ENCODE results near the gene NCLN. TPM values are rescaled to one million over a fixed set of nuclear protein-coding genes. Genes with fewer than 3 reads are reported as not detected.
"Not testable (repeated sequence)": the region's sequence is repeated elsewhere in the genome, so short reads cannot be mapped to it uniquely, and the experiment has no call there.

Gene NCLN
- total and polyA plus RNA-seq, 9 of the 15 experiments (the other 6 are each of a cell fraction or from before 2014, with no cell fraction given) = 3.8 to 126 (median 39.6) TPM

DNA sequence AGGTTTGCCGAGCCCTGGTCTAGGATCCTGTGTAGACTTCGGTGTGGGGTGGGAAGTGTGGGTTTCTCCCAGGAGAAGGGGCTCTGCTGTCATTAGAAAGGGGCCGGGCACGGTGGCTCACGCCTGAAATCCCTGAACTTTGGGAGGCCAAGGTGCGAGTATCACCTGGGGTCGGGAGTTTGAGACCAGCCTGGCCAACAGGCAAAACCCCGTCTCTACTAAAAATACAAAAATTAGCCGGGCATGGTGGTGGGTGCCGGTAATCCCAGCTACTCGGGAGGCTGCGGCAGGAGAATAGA, 6.0 kb downstream of the NCLN start:
- FAIRE-seq; in situ Hi-C loops (cut with MboI); H3K4me3 ChIP-seq; ATAC-seq; CTCF ChIA-PET (ENCODE audit: low intra/inter-chr PET ratio); intact Hi-C loops (cut with micrococcal nuclease); H3K9me3 ChIP-seq (replicated peaks; ENCODE audit: control insufficient read depth, insufficient read depth, low read depth, low read length); H3K27ac ChIP-seq (ENCODE audit: extremely low read depth, low read depth, low read length); H2AFZ ChIP-seq (ENCODE audit: low read depth, low read length); H3K4me2 ChIP-seq (ENCODE audit: insufficient read depth, low read length); DNase-seq (ENCODE audit: extremely low read depth in 1 of 4, low spot score in 3 of 4); H3K9me1 ChIP-seq (ENCODE audit: control insufficient read depth, insufficient read depth, low read length); BruUV-seq (replicated peaks); H3K27me3 ChIP-seq (ENCODE audit: control insufficient read depth in 2 of 2, insufficient read depth in 2 of 2, low read length in 2 of 2): not testable (repeated sequence)
- POLR2A ChIA-PET = interaction anchor here (1.2 kb wide), 1 partner anchor 12 kb away, joined by 4 read pairs; no protein-coding TSS in a partner anchor
- peaks cover 30% of the 10 kb centered on the region; the same call in 1 of the 2 replicates for H4K20me1 ChIP-seq (replicated peaks; ENCODE audit: control insufficient read depth, insufficient read depth, low read length)
- WGBS (ENCODE audit: insufficient coverage, low coverage, missing lambda C conversion rate) = 90% methylated on average over 8 of the region's 12 CpGs
- peaks cover 83% of the 10 kb centered on the region; the same call in 2 of the 3 replicates for H3K36me3 ChIP-seq (ENCODE audit: control insufficient read depth, insufficient read depth, low read length)
- peaks cover 21 to 95% of the 10 kb centered on the region in 2 experiments for H3K4me1 ChIP-seq (replicated peaks in 1 of 2; ENCODE audit: control insufficient read depth in 2 of 2, insufficient read depth in 2 of 2, low read length in 2 of 2)
- peak overlapping the region in 1 of 2 experiments; percentile 47; a peak in 2 of 4 replicates for H3K9ac ChIP-seq (ENCODE audit: insufficient read depth in 1 of 2, low read depth in 2 of 2, low read length in 2 of 2)
- peaks cover 82% of the 10 kb centered on the region for H3K79me2 ChIP-seq (ENCODE audit: control insufficient read depth, insufficient read depth, low read length)

DNA sequence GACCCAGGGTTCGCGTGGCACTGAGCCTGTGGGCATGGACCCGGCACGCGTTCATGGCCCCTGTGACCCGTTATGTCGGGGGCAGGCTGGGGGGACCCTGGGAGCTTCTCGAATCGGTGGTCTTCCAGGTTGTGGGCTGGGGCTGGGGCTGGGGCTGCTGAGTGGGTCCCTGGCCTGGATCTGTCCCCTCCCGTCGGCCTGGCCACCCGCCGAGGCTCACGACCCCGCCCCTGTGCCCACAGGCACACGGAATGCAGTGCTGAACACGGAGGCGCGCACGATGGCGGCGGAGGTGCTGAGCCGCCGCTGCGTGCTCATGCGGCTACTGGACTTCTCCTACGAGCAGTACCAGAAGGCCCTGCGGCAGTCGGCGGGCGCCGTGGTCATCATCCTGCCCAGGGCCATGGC, 6.5 kb downstream of the NCLN start:
- peaks cover 84% of the 10 kb centered on the region; the same call in 2 of the 3 replicates for H3K36me3 ChIP-seq (ENCODE audit: control insufficient read depth, insufficient read depth, low read length)
- TF ChIP-seq, protein P1, sequence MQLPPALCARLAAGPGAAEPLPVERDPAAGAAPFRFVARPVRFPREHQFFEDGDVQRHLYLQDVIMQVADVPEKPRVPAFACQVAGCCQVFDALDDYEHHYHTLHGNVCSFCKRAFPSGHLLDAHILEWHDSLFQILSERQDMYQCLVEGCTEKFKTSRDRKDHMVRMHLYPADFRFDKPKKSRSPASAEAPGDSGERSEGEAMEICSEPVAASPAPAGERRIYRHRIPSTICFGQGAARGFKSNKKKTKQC (CRISPR knock-in tag; IDR thresholded peaks at IDR 0.05) = no peak
- TF ChIP-seq HNRNPL (IDR thresholded peaks at IDR 0.05; ENCODE audit: low read depth, low read length) = peak; percentile 37; the same call in 1 of the 2 replicates
- TF ChIP-seq, protein P2, sequence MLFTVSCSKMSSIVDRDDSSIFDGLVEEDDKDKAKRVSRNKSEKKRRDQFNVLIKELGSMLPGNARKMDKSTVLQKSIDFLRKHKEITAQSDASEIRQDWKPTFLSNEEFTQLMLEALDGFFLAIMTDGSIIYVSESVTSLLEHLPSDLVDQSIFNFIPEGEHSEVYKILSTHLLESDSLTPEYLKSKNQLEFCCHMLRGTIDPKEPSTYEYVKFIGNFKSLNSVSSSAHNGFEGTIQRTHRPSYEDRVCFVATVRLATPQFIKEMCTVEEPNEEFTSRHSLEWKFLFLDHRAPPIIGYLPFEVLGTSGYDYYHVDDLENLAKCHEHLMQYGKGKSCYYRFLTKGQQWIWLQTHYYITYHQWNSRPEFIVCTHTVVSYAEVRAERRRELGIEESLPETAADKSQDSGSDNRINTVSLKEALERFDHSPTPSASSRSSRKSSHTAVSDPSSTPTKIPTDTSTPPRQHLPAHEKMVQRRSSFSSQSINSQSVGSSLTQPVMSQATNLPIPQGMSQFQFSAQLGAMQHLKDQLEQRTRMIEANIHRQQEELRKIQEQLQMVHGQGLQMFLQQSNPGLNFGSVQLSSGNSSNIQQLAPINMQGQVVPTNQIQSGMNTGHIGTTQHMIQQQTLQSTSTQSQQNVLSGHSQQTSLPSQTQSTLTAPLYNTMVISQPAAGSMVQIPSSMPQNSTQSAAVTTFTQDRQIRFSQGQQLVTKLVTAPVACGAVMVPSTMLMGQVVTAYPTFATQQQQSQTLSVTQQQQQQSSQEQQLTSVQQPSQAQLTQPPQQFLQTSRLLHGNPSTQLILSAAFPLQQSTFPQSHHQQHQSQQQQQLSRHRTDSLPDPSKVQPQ (CRISPR knock-in tag; IDR thresholded peaks at IDR 0.05; ENCODE audit: borderline replicate concordance) = no peak
- peak; percentile 65; the same call in 1 of the 2 replicates for TF ChIP-seq ZBTB33 (CRISPR knock-in tag; IDR thresholded peaks at IDR 0.05)
- no peak for TF ChIP-seq ZMIZ1 (IDR thresholded peaks at IDR 0.05; ENCODE audit: low read depth in 2 of 2, low read length in 2 of 2)

More for the DNA sequence above, 6.5 kb downstream of the NCLN start:
- BruUV-seq (replicated peaks) = no TSS peak
- H3K27me3 ChIP-seq (ENCODE audit: control insufficient read depth in 2 of 2, insufficient read depth in 2 of 2, low read length in 2 of 2) = no peaks in the 10 kb centered on the region
- H4K20me1 ChIP-seq (replicated peaks; ENCODE audit: control insufficient read depth, insufficient read depth, low read length) = peaks cover 26% of the 10 kb centered on the region; the same call in 1 of the 2 replicates
- FAIRE-seq (no peak), ATAC-seq (no peak), DNase-seq (ENCODE audit: extremely low read depth in 1 of 4, low spot score in 3 of 4) (no peak)
- 94% methylated on average over 13 of the region's 32 CpGs for WGBS (ENCODE audit: insufficient coverage, low coverage, missing lambda C conversion rate)
- ChIA-PET POLR2A (interaction anchor here (1.2 kb wide), 1 partner anchor 11 kb away, joined by 4 read pairs; no protein-coding TSS in a partner anchor), CTCF (ENCODE audit: low intra/inter-chr PET ratio) (no interaction called here)
- H2AFZ ChIP-seq (ENCODE audit: low read depth, low read length) = no peak overlapping the region
- in situ Hi-C loops (cut with MboI) (no loop called here), intact Hi-C loops (cut with micrococcal nuclease) (no loop called here)
- H3K9me3 ChIP-seq (replicated peaks; ENCODE audit: control insufficient read depth, insufficient read depth, low read depth, low read length) = no peaks in the 10 kb centered on the region
- no peak overlapping the region for H3K4me3 ChIP-seq
- H3K4me2 ChIP-seq (ENCODE audit: insufficient read depth, low read length) = no peak overlapping the region
- peaks cover 17 to 95% of the 10 kb centered on the region in 2 experiments for H3K4me1 ChIP-seq (replicated peaks in 1 of 2; ENCODE audit: control insufficient read depth in 2 of 2, insufficient read depth in 2 of 2, low read length in 2 of 2)
- no peak overlapping the region for H3K27ac ChIP-seq (ENCODE audit: extremely low read depth, low read depth, low read length)
- no peaks in the 10 kb centered on the region for H3K9me1 ChIP-seq (ENCODE audit: control insufficient read depth, insufficient read depth, low read length)
- H3K79me2 ChIP-seq (ENCODE audit: control insufficient read depth, insufficient read depth, low read length) = peaks cover 78% of the 10 kb centered on the region
- peak overlapping the region in 1 of 2 experiments; percentile 74; a peak in 1 of 4 replicates for H3K9ac ChIP-seq (ENCODE audit: insufficient read depth in 1 of 2, low read depth in 2 of 2, low read length in 2 of 2)
